PFSK-1 (cell line): Measurements from ENCODE around the gene ELP2.

Experiments
- FOXP2 ChIP-seq: optimal IDR thresholded peaks from 2 replicates; pipeline ENCODE3; 2011; ENCODE audit warnings: borderline replicate concordance, control low read depth, inconsistent platforms; ENCODE audit not compliant: insufficient read depth; ENCODE audit errors: extremely low read length, extremely low read depth
- POLR2AphosphoS5 ChIP-seq: IDR thresholded peaks from 2 replicates; pipeline ENCODE4 v1.6.1; 2012; ENCODE audit warnings: low read depth, mild to moderate bottlenecking, control low read depth, low read length, moderate library complexity
- SIN3A ChIP-seq: IDR thresholded peaks from 2 replicates; pipeline ENCODE4 v1.6.1; 2012; ENCODE audit warnings: mild to moderate bottlenecking, low read length, moderate library complexity, borderline replicate concordance; ENCODE audit not compliant: insufficient read depth
- TAF1 ChIP-seq: IDR thresholded peaks from 2 replicates; pipeline ENCODE4 v1.6.1; 2012; ENCODE audit warnings: low read length, control low read depth, borderline replicate concordance; ENCODE audit not compliant: insufficient read depth
- TF ChIP-seq, protein P1 (sequence below), 2 experiments: IDR thresholded peaks; 2 replicates each; pipeline versions ENCODE4 v1.6.1 to v1.8.0; 2011 to 2012; ENCODE audit warnings: low read depth in 2 of 2, low read length in 2 of 2, control low read depth in 1 of 2, inconsistent platforms in 1 of 2, mild to moderate bottlenecking in 1 of 2, moderate library complexity in 1 of 2; ENCODE audit not compliant: insufficient read depth in 1 of 2

Gene ELP2

DNA sequence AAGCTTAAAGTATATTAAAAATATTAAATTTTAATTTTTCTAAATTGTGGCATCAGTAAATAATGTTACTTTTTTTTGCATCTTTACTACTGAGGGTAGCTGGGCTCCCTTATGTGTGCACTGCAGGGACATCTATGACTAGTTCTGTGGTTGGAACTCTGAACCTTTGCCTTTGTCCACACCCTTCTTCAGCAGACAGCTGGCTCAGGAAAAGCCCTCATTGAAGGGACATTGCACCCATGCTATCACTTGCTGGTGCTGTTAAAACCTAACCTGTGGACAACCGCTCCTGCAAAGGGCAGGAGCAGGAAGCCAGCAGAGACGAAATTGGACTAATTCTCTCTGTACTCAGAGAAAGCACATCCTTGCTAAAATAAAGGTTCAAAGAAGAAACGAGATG lies 87.6 kb downstream of the ELP2 start:
- no peak for TF ChIP-seq FOXP2
- no peak for TF ChIP-seq POLR2AphosphoS5
- TF ChIP-seq TAF1, result no peak
- TF ChIP-seq SIN3A, result no peak
- TF ChIP-seq, protein P1, sequence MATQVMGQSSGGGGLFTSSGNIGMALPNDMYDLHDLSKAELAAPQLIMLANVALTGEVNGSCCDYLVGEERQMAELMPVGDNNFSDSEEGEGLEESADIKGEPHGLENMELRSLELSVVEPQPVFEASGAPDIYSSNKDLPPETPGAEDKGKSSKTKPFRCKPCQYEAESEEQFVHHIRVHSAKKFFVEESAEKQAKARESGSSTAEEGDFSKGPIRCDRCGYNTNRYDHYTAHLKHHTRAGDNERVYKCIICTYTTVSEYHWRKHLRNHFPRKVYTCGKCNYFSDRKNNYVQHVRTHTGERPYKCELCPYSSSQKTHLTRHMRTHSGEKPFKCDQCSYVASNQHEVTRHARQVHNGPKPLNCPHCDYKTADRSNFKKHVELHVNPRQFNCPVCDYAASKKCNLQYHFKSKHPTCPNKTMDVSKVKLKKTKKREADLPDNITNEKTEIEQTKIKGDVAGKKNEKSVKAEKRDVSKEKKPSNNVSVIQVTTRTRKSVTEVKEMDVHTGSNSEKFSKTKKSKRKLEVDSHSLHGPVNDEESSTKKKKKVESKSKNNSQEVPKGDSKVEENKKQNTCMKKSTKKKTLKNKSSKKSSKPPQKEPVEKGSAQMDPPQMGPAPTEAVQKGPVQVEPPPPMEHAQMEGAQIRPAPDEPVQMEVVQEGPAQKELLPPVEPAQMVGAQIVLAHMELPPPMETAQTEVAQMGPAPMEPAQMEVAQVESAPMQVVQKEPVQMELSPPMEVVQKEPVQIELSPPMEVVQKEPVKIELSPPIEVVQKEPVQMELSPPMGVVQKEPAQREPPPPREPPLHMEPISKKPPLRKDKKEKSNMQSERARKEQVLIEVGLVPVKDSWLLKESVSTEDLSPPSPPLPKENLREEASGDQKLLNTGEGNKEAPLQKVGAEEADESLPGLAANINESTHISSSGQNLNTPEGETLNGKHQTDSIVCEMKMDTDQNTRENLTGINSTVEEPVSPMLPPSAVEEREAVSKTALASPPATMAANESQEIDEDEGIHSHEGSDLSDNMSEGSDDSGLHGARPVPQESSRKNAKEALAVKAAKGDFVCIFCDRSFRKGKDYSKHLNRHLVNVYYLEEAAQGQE (IDR thresholded peaks at IDR 0.05; ENCODE audit: insufficient read depth in 1 of 2, low read depth in 2 of 2, low read length in 2 of 2), result no peak

DNA sequence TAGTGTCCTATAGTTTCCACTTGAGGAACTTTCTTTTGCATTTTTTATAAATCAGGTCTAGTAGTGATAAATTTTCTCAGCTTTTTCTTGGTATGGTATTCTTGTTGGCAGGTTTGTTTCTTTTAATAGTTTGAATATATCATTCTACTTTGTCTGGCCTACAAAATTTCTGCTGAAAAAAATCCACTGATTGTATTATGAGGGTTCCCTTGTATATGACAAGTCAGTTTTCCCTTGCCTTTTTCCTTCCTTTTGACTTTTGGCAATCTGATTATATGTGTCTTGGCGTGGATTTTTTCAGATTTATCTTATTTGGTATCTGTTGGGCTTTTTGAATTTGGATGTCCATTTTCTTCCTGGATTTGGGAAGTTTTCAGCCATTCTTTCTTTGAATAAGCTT lies 99.5 kb downstream of the ELP2 start:
- TF ChIP-seq POLR2AphosphoS5 (no peak), SIN3A (no peak), FOXP2 (no peak)
- TF ChIP-seq, protein P1 (IDR thresholded peaks at IDR 0.05; ENCODE audit: insufficient read depth in 1 of 2, low read depth in 2 of 2, low read length in 2 of 2), result no peak
